Measurements from ENCODE around the gene KRTAP10-3.
"Not testable (repeated sequence)": the region's sequence is repeated elsewhere in the genome, so short reads cannot be mapped to it uniquely, and the experiment has no call there.

KRTAP10-3 gene

DNA sequence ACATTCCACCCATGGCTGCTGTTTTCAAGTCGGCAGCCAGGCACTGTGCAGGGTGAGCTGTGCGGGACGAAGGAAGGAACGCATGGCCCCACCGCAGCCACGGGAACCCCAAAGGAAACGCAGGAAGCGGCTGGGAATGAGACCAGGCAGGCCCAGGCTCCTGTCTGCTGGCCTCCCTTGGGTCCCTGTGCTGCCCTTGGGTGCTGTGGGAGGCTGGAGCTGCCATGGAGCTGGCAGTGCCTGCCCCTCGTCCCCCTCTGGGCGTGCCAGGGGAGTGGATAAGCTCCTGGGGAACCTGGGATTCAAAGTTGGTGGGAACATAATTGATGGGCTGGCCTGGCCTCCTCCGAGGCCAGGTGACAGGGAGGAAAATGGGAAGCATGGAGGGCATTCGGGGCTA, 9.7 kb upstream of the KRTAP10-3 start:
- TF ChIP-seq, protein P1, sequence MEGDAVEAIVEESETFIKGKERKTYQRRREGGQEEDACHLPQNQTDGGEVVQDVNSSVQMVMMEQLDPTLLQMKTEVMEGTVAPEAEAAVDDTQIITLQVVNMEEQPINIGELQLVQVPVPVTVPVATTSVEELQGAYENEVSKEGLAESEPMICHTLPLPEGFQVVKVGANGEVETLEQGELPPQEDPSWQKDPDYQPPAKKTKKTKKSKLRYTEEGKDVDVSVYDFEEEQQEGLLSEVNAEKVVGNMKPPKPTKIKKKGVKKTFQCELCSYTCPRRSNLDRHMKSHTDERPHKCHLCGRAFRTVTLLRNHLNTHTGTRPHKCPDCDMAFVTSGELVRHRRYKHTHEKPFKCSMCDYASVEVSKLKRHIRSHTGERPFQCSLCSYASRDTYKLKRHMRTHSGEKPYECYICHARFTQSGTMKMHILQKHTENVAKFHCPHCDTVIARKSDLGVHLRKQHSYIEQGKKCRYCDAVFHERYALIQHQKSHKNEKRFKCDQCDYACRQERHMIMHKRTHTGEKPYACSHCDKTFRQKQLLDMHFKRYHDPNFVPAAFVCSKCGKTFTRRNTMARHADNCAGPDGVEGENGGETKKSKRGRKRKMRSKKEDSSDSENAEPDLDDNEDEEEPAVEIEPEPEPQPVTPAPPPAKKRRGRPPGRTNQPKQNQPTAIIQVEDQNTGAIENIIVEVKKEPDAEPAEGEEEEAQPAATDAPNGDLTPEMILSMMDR (IDR thresholded peaks at IDR 0.05) = no peak
- peak in 1 of 2 donors; percentile 39 for DNase-seq
- Histone ChIP-seq H3K36me3 (no peaks in the 10 kb centered on the region), H3K27me3 (peaks cover 0 to 24% of the 10 kb centered on the region in 2 donors), H3K4me1 (no peaks in the 10 kb centered on the region), H3K27ac (no peak overlapping the region), H3K4me3 (no peak overlapping the region), H3K9me3 (peaks cover 0 to 12% (median 5%) of the 10 kb centered on the region in 3 donors)
- intact Hi-C loops (cut with DNase I; ENCODE audit: low total_unique reads) = no loop called here

DNA sequence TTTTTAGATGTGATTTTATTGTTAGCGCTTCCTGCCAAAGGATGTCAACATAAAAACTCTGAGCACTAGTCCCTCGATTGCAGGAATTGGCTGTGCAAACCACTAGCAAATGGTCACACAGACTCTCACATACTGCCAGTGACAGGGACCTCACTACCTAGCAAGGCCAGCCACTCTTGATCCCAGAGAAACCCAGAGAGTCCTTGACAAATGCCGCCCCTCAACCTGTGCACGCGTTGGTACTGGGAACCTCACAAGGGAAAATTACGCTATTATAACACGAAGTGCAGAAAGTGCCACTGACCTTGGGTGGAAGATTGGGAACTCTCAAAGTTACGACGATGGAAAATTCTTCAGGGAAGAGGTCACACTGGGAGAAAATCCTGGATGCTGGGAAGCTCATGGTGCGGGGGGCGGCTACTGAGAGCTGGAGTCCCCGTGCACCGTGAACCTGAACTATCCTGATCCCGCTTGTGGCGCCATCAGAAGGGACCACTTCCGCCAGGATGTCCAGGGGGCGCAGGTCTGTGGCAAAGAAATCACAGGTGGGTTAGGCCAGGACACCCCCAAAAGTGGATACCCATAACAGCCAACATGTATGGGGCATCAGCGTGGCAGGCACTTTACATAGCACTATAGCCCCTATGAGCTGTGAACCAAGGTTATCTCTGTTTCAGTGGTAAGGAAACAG, 9.0 kb upstream of the KRTAP10-3 start:
- TF ChIP-seq, protein P1 (IDR thresholded peaks at IDR 0.05) = no peak
- intact Hi-C loops (cut with DNase I; ENCODE audit: low total_unique reads) = no loop called here
- peak in 1 of 2 donors; percentile 43 for DNase-seq
- Histone ChIP-seq H3K4me1 (no peaks in the 10 kb centered on the region), H3K4me3 (no peak overlapping the region), H3K36me3 (no peaks in the 10 kb centered on the region), H3K27ac (no peak overlapping the region), H3K27me3 (peaks cover 0 to 23% of the 10 kb centered on the region in 2 donors), H3K9me3 (peaks cover 0 to 12% (median 5%) of the 10 kb centered on the region in 3 donors)

DNA sequence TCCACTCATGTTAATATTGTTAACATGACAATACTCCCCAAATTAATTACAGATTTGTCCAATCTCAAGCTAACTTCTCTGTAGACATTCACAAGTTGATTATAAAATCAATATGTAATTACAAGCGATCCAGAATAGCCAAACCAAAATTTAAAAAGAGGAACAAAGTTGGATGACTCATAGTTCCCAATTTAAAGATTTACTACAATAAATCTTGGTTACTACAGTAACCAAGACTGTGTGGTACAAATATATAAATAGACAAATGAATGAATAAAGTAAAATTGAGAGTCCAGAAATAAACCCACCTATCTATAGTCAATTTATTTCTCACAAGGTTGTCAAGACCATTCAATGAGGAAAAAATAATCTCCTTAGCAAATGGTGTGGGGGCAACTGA, 7.8 kb upstream of the KRTAP10-3 start:
- Histone ChIP-seq H3K4me1 (no peaks in the 10 kb centered on the region), H3K27ac (no peak overlapping the region), H3K27me3 (peaks cover 0 to 20% of the 10 kb centered on the region in 2 donors), H3K36me3 (no peaks in the 10 kb centered on the region), H3K4me3 (no peak overlapping the region), H3K9me3 (peaks cover 0 to 8% (median 5%) of the 10 kb centered on the region in 3 donors)
- TF ChIP-seq, protein P1 (IDR thresholded peaks at IDR 0.05) = no peak
- intact Hi-C loops (cut with DNase I; ENCODE audit: low total_unique reads) = no loop called here
- no peak for DNase-seq

DNA sequence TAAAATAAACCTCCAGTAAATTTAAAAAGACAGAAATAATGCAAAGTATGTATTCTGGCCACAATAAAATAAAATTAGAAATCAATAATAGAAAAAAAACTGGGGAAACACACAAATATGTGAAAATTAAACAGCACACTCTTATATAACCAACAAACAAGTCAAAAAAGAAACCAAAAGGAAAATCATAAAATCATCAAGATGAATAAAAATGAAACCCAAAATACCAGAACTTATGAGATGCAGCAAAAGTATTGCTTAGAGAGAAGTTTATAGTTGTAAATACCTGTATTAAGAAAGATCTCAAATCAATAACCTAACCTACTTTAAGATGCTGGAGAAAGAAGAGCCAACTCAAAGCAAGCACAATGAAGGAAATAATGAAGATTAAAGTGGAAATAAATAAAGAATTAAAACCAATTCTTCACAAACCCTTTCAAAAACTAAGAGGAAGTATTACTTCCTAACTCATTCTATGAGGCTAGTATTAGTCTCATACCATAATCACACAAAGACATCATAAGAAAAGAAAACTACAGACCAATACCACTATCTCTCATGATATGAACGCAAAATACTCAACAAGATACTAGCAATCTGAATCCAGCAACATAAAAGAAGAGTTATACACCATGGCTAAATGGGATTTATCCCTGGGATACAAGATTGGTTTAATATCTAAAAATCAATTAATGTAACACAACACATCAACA, 6.4 kb upstream of the KRTAP10-3 start:
- Histone ChIP-seq H3K27me3 (peaks cover 0 to 18% of the 10 kb centered on the region in 2 donors), H3K36me3 (no peaks in the 10 kb centered on the region), H3K9me3 (peaks cover 0 to 5% (median 4%) of the 10 kb centered on the region in 3 donors), H3K4me3 (no peak overlapping the region), H3K4me1 (no peaks in the 10 kb centered on the region), H3K27ac (no peak overlapping the region)
- DNase-seq = no peak
- TF ChIP-seq, protein P1 (IDR thresholded peaks at IDR 0.05) = no peak
- intact Hi-C loops (cut with DNase I; ENCODE audit: low total_unique reads) = no loop called here

DNA sequence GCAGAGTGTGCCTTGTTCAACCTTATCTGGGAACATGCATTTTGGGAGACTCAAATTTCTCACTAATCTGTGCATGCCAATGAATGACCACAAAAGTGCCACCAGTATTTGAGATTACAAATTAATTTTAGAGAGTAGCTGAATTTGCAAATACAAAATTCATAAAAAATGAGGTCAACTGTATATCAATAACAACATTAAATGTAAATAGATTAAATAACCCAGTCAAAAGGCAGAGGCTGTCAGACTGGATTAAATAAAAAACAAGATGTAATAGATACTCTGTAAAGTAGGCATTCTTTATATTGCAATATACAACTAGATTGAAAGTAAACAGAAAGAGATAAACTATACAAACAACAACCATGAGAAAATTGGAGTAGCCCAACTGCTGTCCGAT, 5.5 kb upstream of the KRTAP10-3 start:
- DNase-seq = no peak
- peaks cover 0 to 13% of the 10 kb centered on the region in 2 donors for H3K27me3 ChIP-seq
- no peak overlapping the region for H3K4me3 ChIP-seq
- H3K4me1 ChIP-seq = no peaks in the 10 kb centered on the region
- H3K9me3 ChIP-seq = peaks cover 0 to 5% (median 4%) of the 10 kb centered on the region in 3 donors
- H3K27ac ChIP-seq = no peak overlapping the region
- TF ChIP-seq, protein P1 (IDR thresholded peaks at IDR 0.05) = no peak
- H3K36me3 ChIP-seq = no peaks in the 10 kb centered on the region
- intact Hi-C loops (cut with DNase I; ENCODE audit: low total_unique reads) = no loop called here

DNA sequence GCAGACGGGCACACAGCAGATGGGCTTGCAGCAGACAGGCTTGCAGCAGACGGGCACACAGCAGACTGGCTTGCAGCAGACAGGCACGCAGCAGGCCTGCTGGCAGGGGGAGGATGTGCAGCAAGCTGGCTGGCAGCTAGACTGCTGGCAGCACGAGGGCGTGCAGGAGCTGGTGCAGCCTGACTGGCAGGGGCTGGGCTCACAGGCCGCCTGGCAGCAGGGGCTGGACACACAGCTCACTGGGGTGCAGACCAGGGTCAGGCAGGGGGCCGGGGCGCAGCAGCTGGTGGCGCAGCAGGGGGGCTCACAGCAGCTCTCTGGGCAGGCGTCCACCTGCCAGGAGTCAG, 293 bp downstream of the KRTAP10-3 start:
- peak in 1 of 2 donors; percentile 39 for DNase-seq
- H3K4me3 ChIP-seq; intact Hi-C loops (cut with DNase I; ENCODE audit: low total_unique reads): not testable (repeated sequence)

More for the DNA sequence above, 293 bp downstream of the KRTAP10-3 start:
- peaks cover 0 to 32% of the 10 kb centered on the region in 2 donors for H3K27me3 ChIP-seq
- H3K9me3 ChIP-seq, H3K27ac ChIP-seq, H3K36me3 ChIP-seq, H3K4me1 ChIP-seq: not testable (repeated sequence)
